ENCODE measurements around the gene GAS7.

The GAS7 gene

GRCh38 chr17:9958586-9959281 lies 239.7 kb downstream of the GAS7 start:
- Histone ChIP-seq H3K9me3 (ENCODE audit: control insufficient read depth, low read length) (no peaks in the 10 kb centered on the region), H3K27ac (ENCODE audit: low read depth, low read length, severe bottlenecking) (no peak overlapping the region), H3K36me3 (ENCODE audit: control insufficient read depth, insufficient read depth, low read length) (no peaks in the 10 kb centered on the region), H3K4me1 (ENCODE audit: control insufficient read depth, insufficient read depth, low read length, poor library complexity, severe bottlenecking) (peaks cover 6% of the 10 kb centered on the region), H3K4me3 (ENCODE audit: extremely low read depth, insufficient read depth, low read length, poor library complexity, severe bottlenecking) (no peak overlapping the region)
- 59 to 64% methylated on average over 14 to 15 of the region's 19 CpGs for WGBS, 2 experiments (ENCODE audit: insufficient coverage in 2 of 2)

GRCh38 chr17:9957244-9957643 lies 241.2 kb downstream of the GAS7 start:
- Histone ChIP-seq H3K4me3 (ENCODE audit: extremely low read depth, insufficient read depth, low read length, poor library complexity, severe bottlenecking) (no peak overlapping the region), H3K27ac (ENCODE audit: low read depth, low read length, severe bottlenecking) (no peak overlapping the region), H3K36me3 (ENCODE audit: control insufficient read depth, insufficient read depth, low read length) (no peaks in the 10 kb centered on the region), H3K9me3 (ENCODE audit: control insufficient read depth, low read length) (no peaks in the 10 kb centered on the region), H3K4me1 (ENCODE audit: control insufficient read depth, insufficient read depth, low read length, poor library complexity, severe bottlenecking) (peaks cover 6% of the 10 kb centered on the region)
- WGBS, 2 experiments (ENCODE audit: insufficient coverage in 2 of 2): 68 to 74% methylated on average over 7 to 8 of the region's 8 CpGs

DNA sequence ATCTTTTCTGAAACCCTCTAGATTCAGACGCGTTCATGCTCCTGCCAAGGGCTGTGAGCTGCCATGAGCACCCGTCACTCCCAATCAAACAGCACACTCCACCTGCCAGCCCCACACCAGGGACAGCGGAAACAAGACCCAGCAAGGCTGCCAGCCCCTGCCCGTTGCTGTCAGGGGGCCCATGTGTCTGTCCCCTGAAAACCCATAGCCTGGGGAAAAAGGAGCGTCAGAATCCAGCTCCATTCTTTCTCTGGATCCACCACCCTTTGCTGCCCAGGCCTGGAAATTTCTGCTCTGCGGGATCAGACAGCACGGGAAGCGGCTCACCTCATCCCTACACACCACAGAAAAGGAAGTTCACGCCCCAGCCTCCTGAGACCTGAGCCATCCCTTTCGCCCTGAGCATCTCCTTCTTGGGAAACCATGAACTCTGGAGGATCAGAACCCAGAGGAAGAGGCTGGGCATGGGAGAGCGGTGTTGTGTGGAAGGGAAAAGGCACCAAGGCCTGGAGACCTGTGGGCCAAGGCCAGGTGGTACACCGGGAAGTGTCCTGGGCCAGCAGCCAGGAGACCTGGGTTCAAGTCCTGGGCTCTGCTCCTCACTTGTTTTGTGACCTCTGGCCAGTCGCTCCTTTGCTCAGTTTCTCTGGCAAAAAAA lies 241.8 kb downstream of the GAS7 start:
- WGBS, 2 experiments (ENCODE audit: insufficient coverage in 2 of 2): 89 to 90% methylated on average over 7 to 9 of the region's 14 CpGs
- H3K9me3 ChIP-seq (ENCODE audit: control insufficient read depth, low read length): no peaks in the 10 kb centered on the region
- H3K4me3 ChIP-seq (ENCODE audit: extremely low read depth, insufficient read depth, low read length, poor library complexity, severe bottlenecking): no peak overlapping the region
- H3K4me1 ChIP-seq (ENCODE audit: control insufficient read depth, insufficient read depth, low read length, poor library complexity, severe bottlenecking): peaks cover 6% of the 10 kb centered on the region
- H3K27ac ChIP-seq (ENCODE audit: low read depth, low read length, severe bottlenecking): no peak overlapping the region
- H3K36me3 ChIP-seq (ENCODE audit: control insufficient read depth, insufficient read depth, low read length): no peaks in the 10 kb centered on the region

DNA sequence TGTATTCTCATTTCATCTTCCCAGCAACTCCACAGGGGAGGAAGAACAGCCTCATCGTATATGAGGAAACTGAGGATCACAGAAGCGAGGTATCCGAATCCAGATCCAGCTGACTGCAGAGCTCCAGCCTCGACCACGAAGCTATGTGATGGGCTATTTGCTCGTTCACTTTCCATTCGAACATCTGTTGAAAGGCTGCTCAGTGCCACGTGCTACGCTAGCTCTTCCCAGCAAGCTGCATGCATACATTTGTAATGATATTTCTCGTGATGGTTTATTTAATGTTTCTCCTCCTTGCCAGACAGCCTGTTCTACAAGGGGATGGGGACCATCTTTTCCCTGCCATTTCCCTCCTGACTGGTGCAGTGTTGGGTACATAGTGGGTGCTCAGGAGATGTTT lies 244.9 kb downstream of the GAS7 start:
- H3K4me3 ChIP-seq (ENCODE audit: extremely low read depth, insufficient read depth, low read length, poor library complexity, severe bottlenecking): no peak overlapping the region
- no peaks in the 10 kb centered on the region for H3K36me3 ChIP-seq (ENCODE audit: control insufficient read depth, insufficient read depth, low read length)
- WGBS, 2 experiments (ENCODE audit: insufficient coverage in 2 of 2): 86 to 93% methylated on average over 10 of the region's 10 CpGs
- H3K4me1 ChIP-seq (ENCODE audit: control insufficient read depth, insufficient read depth, low read length, poor library complexity, severe bottlenecking): no peaks in the 10 kb centered on the region
- no peaks in the 10 kb centered on the region for H3K9me3 ChIP-seq (ENCODE audit: control insufficient read depth, low read length)
- no peak overlapping the region for H3K27ac ChIP-seq (ENCODE audit: low read depth, low read length, severe bottlenecking)

DNA sequence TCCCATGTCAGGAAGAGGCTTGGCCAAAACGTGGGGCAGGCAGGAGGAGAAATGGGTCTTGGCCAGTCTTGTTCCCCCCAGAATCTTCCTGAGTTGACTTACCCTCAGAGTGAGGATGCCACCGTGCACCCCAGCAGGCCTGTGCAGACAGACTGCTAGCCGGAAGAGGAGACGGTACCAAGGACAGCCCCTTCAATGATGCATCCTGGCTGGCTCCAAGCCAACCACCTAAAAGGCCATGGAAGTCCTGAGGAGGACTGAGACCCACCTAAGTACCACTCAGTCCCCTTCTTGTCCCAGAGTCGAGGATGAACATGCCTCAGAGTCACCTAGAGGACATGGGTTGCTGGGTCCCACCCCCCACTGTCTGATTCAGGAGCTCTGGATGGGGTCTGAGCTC lies 246.6 kb downstream of the GAS7 start:
- H3K36me3 ChIP-seq (ENCODE audit: control insufficient read depth, insufficient read depth, low read length): no peaks in the 10 kb centered on the region
- no peak overlapping the region for H3K27ac ChIP-seq (ENCODE audit: low read depth, low read length, severe bottlenecking)
- no peaks in the 10 kb centered on the region for H3K4me1 ChIP-seq (ENCODE audit: control insufficient read depth, insufficient read depth, low read length, poor library complexity, severe bottlenecking)
- H3K9me3 ChIP-seq (ENCODE audit: control insufficient read depth, low read length): no peaks in the 10 kb centered on the region
- no peak overlapping the region for H3K4me3 ChIP-seq (ENCODE audit: extremely low read depth, insufficient read depth, low read length, poor library complexity, severe bottlenecking)
- 89 to 96% methylated on average over 3 to 4 of the region's 5 CpGs for WGBS, 2 experiments (ENCODE audit: insufficient coverage in 2 of 2)

DNA sequence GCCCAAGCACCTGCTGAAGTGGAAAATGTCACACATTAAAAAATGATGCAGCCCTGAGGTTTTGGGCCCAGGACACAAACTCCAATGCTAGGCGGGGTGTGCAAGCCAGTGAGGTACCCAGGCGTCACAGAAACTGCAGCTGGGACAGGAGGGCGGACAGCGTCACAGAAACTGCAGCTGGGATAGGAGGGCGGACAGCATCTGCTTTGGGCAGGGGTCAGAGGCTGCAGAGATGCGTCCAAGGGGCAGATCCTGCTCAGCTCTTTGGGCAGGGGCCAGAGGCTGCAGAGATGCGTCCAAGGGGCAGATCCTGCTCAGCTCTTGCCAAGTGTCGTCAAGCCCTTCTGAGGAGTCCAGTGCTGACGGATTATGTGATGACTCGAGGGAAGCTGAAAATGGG lies 249.5 kb downstream of the GAS7 start:
- Histone ChIP-seq H3K9me3 (ENCODE audit: control insufficient read depth, low read length) (no peaks in the 10 kb centered on the region), H3K36me3 (ENCODE audit: control insufficient read depth, insufficient read depth, low read length) (peaks cover 3% of the 10 kb centered on the region), H3K4me1 (ENCODE audit: control insufficient read depth, insufficient read depth, low read length, poor library complexity, severe bottlenecking) (no peaks in the 10 kb centered on the region), H3K4me3 (ENCODE audit: extremely low read depth, insufficient read depth, low read length, poor library complexity, severe bottlenecking) (no peak overlapping the region), H3K27ac (ENCODE audit: low read depth, low read length, severe bottlenecking) (no peak overlapping the region)
- 91 to 98% methylated on average over 7 to 10 of the region's 10 CpGs for whole genome bisulfite sequencing, 2 experiments (ENCODE audit: insufficient coverage in 2 of 2)

- Histone ChIP-seq H3K4me1 (ENCODE audit: control insufficient read depth, insufficient read depth, low read length, poor library complexity, severe bottlenecking) (no peaks in the 10 kb centered on the region), H3K4me3 (ENCODE audit: extremely low read depth, insufficient read depth, low read length, poor library complexity, severe bottlenecking) (no peak overlapping the region), H3K9me3 (ENCODE audit: control insufficient read depth, low read length) (no peaks in the 10 kb centered on the region), H3K36me3 (ENCODE audit: control insufficient read depth, insufficient read depth, low read length) (peaks cover 26% of the 10 kb centered on the region), H3K27ac (ENCODE audit: low read depth, low read length, severe bottlenecking) (no peak overlapping the region)
- 92 to 95% methylated on average over 7 of the region's 7 CpGs for WGBS, 2 experiments (ENCODE audit: insufficient coverage in 2 of 2)
Observed at GRCh38 chr17:9944704-9945103, 253.7 kb downstream of the GAS7 start.

GRCh38 chr17:9943343-9943742 lies 255.1 kb downstream of the GAS7 start:
- 86 to 90% methylated on average over 9 of the region's 9 CpGs for WGBS, 2 experiments (ENCODE audit: insufficient coverage in 2 of 2)
- Histone ChIP-seq H3K36me3 (ENCODE audit: control insufficient read depth, insufficient read depth, low read length) (peaks cover 39% of the 10 kb centered on the region), H3K9me3 (ENCODE audit: control insufficient read depth, low read length) (peaks cover 7% of the 10 kb centered on the region), H3K27ac (ENCODE audit: low read depth, low read length, severe bottlenecking) (no peak overlapping the region), H3K4me3 (ENCODE audit: extremely low read depth, insufficient read depth, low read length, poor library complexity, severe bottlenecking) (no peak overlapping the region), H3K4me1 (ENCODE audit: control insufficient read depth, insufficient read depth, low read length, poor library complexity, severe bottlenecking) (no peaks in the 10 kb centered on the region)

GRCh38 chr17:9942885-9943284 lies 255.5 kb downstream of the GAS7 start:
- WGBS, 2 experiments (ENCODE audit: insufficient coverage in 2 of 2): 90 to 94% methylated on average over 13 of the region's 13 CpGs
- Histone ChIP-seq H3K4me1 (ENCODE audit: control insufficient read depth, insufficient read depth, low read length, poor library complexity, severe bottlenecking) (no peaks in the 10 kb centered on the region), H3K27ac (ENCODE audit: low read depth, low read length, severe bottlenecking) (no peak overlapping the region), H3K4me3 (ENCODE audit: extremely low read depth, insufficient read depth, low read length, poor library complexity, severe bottlenecking) (no peak overlapping the region), H3K9me3 (ENCODE audit: control insufficient read depth, low read length) (peaks cover 7% of the 10 kb centered on the region), H3K36me3 (ENCODE audit: control insufficient read depth, insufficient read depth, low read length) (peaks cover 39% of the 10 kb centered on the region)

DNA sequence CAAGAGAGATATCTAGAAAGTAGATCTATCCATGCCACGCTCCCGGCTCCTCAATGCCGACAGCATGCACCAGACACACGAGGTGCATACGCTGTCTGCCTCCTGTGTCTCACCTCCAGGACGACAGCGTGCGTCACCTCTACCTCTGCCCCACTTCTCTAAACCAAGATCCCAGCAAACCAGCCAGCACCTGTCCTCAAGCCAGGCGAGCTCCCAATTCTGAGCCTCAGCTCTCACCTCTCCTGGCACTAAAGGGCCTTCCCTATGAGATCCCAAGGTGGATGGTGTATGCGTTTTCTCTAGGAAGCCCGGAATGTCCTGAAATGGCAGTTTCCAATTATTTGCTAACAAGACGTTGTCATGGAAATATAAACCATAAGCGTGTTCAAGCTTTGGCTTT lies 257.1 kb downstream of the GAS7 start:
- Histone ChIP-seq H3K36me3 (ENCODE audit: control insufficient read depth, insufficient read depth, low read length) (peaks cover 39% of the 10 kb centered on the region), H3K4me3 (ENCODE audit: extremely low read depth, insufficient read depth, low read length, poor library complexity, severe bottlenecking) (no peak overlapping the region), H3K27ac (ENCODE audit: low read depth, low read length, severe bottlenecking) (no peak overlapping the region), H3K4me1 (ENCODE audit: control insufficient read depth, insufficient read depth, low read length, poor library complexity, severe bottlenecking) (no peaks in the 10 kb centered on the region), H3K9me3 (ENCODE audit: control insufficient read depth, low read length) (peaks cover 7% of the 10 kb centered on the region)
- 95 to 100% methylated on average over 10 to 11 of the region's 13 CpGs for WGBS, 2 experiments (ENCODE audit: insufficient coverage in 2 of 2)

- peaks cover 7% of the 10 kb centered on the region for H3K9me3 ChIP-seq (ENCODE audit: control insufficient read depth, low read length)
- no peaks in the 10 kb centered on the region for H3K4me1 ChIP-seq (ENCODE audit: control insufficient read depth, insufficient read depth, low read length, poor library complexity, severe bottlenecking)
- peaks cover 39% of the 10 kb centered on the region for H3K36me3 ChIP-seq (ENCODE audit: control insufficient read depth, insufficient read depth, low read length)
- 93 to 96% methylated on average over 9 of the region's 9 CpGs for WGBS, 2 experiments (ENCODE audit: insufficient coverage in 2 of 2)
- no peak overlapping the region for H3K27ac ChIP-seq (ENCODE audit: low read depth, low read length, severe bottlenecking)
- no peak overlapping the region for H3K4me3 ChIP-seq (ENCODE audit: extremely low read depth, insufficient read depth, low read length, poor library complexity, severe bottlenecking)
Observed at GRCh38 chr17:9940841-9941240, 257.6 kb downstream of the GAS7 start.
